ENCODE measurements around the gene PLB1. TPM values are rescaled to one million over a fixed set of nuclear protein-coding genes. Genes with fewer than 3 reads are reported as not detected.

The PLB1 gene
- total RNA-seq, 2 experiments from 2014 or later: 0.87 to 1.1 TPM

DNA sequence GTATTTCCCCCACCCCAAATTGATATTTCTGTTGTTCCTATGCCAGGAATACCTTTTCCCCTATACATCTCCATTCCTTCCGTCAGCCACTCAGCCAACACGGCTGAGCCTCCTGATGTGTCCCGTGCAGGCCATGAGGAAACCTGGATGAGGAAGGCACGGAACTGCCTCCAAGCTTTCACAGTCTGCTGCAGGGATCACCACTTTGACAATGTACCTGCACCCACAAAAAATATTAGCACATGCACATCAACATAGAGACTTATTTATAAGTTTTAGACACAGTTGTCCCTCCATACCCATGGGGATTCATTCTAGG, 154.4 kb downstream of the PLB1 start:
- Mint-ChIP-seq H3K27ac (peak overlapping the region; percentile 2), H3K4me1 (peaks cover 30% of the 10 kb centered on the region), H3K36me3 (ENCODE audit: low read depth) (no peaks in the 10 kb centered on the region), H3K27me3 (no peaks in the 10 kb centered on the region), H3K9me3 (ENCODE audit: low read depth) (no peaks in the 10 kb centered on the region), H3K4me3 (no peak overlapping the region)
- intact Hi-C loops (cut with DNase I, micrococcal nuclease): no loop called here
- ChIA-PET CTCF (interaction anchor here (0.8 kb wide), 1 partner anchor 34 kb away, joined by 3 read pairs; no protein-coding TSS in a partner anchor), POLR2A (no interaction called here)
- DNase-seq (no peak), ATAC-seq (no peak)

DNA sequence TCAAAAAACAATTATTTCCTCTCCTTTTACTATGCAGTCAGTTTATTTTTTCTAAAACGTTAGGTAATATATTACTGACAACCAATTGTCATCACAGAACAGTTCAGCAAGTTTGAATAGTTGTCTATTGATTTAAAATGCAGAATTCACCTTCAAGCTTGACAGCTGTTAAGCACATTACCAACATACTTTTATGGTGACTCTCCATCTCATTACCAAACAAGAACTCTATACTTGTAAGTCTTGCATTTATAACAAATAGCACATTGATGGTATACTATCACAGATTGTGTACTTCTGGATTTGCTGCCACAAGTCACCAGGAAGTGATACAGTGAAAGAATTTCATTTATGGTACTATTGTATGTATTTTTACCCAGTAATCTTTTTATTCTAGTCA, 156.4 kb downstream of the PLB1 start:
- peaks cover 42% of the 10 kb centered on the region for H3K4me1 Mint-ChIP-seq
- H3K4me3 Mint-ChIP-seq: no peak overlapping the region
- intact Hi-C loops (cut with DNase I, micrococcal nuclease): no loop called here
- ATAC-seq (no peak), DNase-seq (no peak)
- ChIA-PET POLR2A (no interaction called here), CTCF (no interaction called here)
- H3K9me3 Mint-ChIP-seq (ENCODE audit: low read depth): no peaks in the 10 kb centered on the region
- no peak overlapping the region for H3K27ac Mint-ChIP-seq
- no peaks in the 10 kb centered on the region for H3K27me3 Mint-ChIP-seq
- H3K36me3 Mint-ChIP-seq (ENCODE audit: low read depth): no peaks in the 10 kb centered on the region

DNA sequence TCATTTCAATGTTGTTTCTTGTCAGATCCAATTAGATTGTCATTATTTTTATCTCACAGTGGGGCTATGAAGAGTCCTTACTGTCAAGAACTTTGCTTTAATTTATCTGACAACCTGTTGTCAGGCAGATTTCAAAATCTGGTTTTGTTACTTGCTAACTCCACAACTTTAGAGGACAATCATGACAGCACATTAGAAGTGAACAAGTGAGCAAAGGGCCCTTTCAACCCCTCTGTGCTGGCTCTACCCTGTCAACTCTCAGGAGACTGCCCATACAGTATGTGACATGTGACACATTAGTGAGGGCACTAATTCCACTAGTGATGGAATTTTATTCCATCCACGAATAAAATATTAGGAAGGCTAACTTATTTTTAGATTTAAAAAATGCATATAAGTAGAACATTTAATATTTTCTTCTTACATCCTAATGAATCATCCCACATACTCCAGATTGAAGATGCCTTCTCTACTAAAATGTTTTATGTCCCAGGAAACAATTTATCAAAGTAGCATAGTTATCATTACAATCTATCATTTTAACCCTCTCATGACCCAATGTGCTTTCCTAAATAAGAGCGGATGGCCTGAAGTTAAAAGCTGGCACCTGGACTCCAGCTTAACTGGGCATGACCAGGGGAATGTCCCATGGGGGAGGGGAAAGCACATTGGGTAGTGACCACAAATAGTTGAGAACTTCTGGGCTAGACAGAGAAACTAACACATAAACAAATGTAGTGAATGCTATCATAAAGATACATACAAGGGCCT, 158.2 kb downstream of the PLB1 start:
- Mint-ChIP-seq H3K36me3 (ENCODE audit: low read depth) (no peaks in the 10 kb centered on the region), H3K27ac (no peak overlapping the region), H3K9me3 (ENCODE audit: low read depth) (no peaks in the 10 kb centered on the region), H3K27me3 (no peaks in the 10 kb centered on the region), H3K4me3 (no peak overlapping the region), H3K4me1 (peaks cover 35% of the 10 kb centered on the region)
- CTCF ChIA-PET: interaction anchor here (0.6 to 1.4 kb wide), 5 partner anchors 19 to 88 kb away, joined by 3 to 5 read pairs (median 3); no protein-coding TSS in a partner anchor
- ATAC-seq (no peak), DNase-seq (no peak)
- intact Hi-C loops (cut with DNase I, micrococcal nuclease): no loop called here
- POLR2A ChIA-PET: no interaction called here

DNA sequence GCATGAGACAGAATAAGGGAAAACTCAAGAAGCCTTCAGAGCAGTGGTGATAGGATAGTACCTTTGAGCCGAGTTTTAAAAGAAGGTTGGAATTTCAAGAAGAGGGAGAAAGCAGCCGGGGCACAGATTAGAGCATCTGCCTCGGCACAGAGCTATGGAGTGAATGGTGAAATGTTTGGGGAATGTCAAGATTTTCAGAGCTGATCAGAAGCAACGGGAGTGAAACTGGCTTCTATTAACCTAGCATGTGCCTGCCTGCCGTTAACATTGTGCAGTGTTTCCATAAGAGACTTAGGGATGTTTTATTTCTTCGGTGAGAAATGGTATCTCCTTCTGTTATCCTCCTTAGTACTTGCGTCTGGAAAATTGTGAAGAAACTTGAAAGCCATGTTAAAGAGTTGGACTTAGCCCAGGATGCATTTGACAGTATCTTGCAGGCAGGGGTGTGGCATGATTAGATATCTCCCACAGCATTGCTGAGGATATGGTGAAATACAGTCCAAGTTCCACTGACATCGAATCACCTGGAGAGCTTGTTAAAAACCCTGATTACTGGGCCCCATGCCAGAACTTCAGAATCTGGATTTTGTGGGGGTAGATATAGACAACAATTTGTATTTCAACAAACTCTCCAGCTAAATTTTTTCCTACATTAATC, 158.9 kb downstream of the PLB1 start:
- ATAC-seq (no peak), DNase-seq (no peak)
- no peaks in the 10 kb centered on the region for H3K36me3 Mint-ChIP-seq (ENCODE audit: low read depth)
- H3K9me3 Mint-ChIP-seq (ENCODE audit: low read depth): no peaks in the 10 kb centered on the region
- no peaks in the 10 kb centered on the region for H3K27me3 Mint-ChIP-seq
- peaks cover 28% of the 10 kb centered on the region for H3K4me1 Mint-ChIP-seq
- intact Hi-C loops (cut with DNase I, micrococcal nuclease): no loop called here
- no peak overlapping the region for H3K27ac Mint-ChIP-seq
- no peak overlapping the region for H3K4me3 Mint-ChIP-seq
- ChIA-PET CTCF (interaction anchor here (0.6 to 1.4 kb wide), 4 partner anchors 28 to 88 kb away, joined by 3 to 5 read pairs (median 3); no protein-coding TSS in a partner anchor), POLR2A (no interaction called here)

DNA sequence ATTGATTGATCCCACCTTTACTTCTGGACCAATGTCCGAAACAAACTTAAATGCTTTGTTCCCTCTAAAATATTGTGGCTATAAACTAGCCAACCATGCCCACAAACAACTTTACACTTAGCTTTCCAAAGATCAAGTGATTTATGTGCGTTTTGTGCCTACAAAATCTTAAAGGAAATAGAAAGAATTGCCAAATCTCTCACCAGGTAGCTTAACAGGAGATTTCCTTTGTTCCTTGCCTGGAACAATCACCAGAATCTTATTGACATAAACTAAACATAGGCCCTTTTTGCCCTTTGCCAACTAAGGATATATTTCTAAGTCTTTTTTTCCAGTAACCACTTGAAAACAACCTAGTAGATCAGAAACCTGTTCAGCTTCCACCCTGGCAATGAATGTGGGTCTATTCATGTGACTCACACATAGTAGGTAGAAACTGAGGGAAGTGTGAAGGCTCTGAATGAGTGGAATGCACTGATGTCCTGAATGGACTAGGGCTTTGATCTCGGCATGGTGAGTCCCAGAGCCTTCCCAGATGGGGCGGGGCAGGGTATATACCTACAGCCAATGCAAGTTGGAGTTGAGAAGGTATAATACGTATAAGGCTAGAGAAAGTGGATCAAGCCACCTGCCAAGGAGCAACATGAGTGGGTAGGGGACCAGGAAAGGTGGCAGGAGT, 161.2 kb downstream of the PLB1 start:
- peaks cover 21% of the 10 kb centered on the region for H3K4me1 Mint-ChIP-seq
- intact Hi-C loops (cut with DNase I, micrococcal nuclease): no loop called here
- POLR2A ChIA-PET: no interaction called here
- H3K4me3 Mint-ChIP-seq: no peak overlapping the region
- no peaks in the 10 kb centered on the region for H3K9me3 Mint-ChIP-seq (ENCODE audit: low read depth)
- ATAC-seq: peak; percentile 96
- CTCF ChIA-PET: interaction anchor here (0.6 kb wide), 1 partner anchor 18 kb away, joined by 3 read pairs; no protein-coding TSS in a partner anchor
- H3K36me3 Mint-ChIP-seq (ENCODE audit: low read depth): no peaks in the 10 kb centered on the region
- DNase-seq: peak; percentile 32
- H3K27ac Mint-ChIP-seq: no peak overlapping the region
- H3K27me3 Mint-ChIP-seq: no peaks in the 10 kb centered on the region

DNA sequence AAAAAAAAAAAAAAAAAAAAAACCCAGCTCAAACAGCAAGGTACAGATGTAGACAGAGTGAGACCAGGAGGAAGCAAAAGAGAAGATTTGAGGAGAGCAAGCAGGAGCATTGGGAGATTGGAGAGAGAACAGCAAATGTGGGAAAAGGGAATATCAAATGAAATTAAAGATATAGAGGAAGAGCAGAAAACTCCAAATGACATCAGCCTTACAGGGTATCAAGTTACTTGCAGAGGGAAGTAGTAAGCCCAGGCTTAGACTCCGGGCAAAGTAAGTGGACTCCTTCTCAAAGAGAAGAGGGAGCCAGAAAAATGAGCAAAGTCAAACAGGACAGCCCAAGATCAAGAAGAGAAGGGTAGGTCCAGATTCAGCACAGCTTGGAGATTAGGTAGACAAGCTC, 162.5 kb downstream of the PLB1 start:
- Mint-ChIP-seq H3K36me3 (ENCODE audit: low read depth) (no peaks in the 10 kb centered on the region), H3K27me3 (no peaks in the 10 kb centered on the region), H3K9me3 (ENCODE audit: low read depth) (no peaks in the 10 kb centered on the region), H3K27ac (no peak overlapping the region), H3K4me3 (no peak overlapping the region), H3K4me1 (peaks cover 21% of the 10 kb centered on the region)
- ChIA-PET POLR2A (no interaction called here), CTCF (interaction anchor here (0.5 to 1.1 kb wide), 2 partner anchors 64 to 454 kb away, joined by 3 read pairs; no protein-coding TSS in a partner anchor)
- DNase-seq: no peak
- intact Hi-C loops (cut with DNase I, micrococcal nuclease): no loop called here
- ATAC-seq: no peak

DNA sequence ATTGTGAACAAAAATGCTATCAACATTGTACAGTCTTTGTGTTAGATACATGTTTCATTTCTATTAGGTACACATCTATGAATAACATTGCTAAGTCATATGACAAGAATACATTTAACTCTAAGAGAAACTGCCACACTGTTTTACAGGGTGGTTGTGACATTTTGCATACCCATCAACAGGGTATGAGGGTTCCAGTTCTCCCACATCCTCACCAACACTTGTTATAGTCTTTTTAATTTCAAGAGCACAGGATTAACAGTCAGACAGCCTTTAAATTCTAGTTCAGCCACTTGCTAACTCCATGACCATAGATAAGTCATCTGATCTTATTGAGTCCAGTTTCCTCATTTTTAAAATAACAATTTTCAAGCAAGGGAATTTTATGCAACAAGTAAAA, 163.3 kb downstream of the PLB1 start:
- no peaks in the 10 kb centered on the region for H3K27me3 Mint-ChIP-seq
- DNase-seq: no peak
- ATAC-seq: no peak
- no peaks in the 10 kb centered on the region for H3K36me3 Mint-ChIP-seq (ENCODE audit: low read depth)
- H3K9me3 Mint-ChIP-seq (ENCODE audit: low read depth): no peaks in the 10 kb centered on the region
- no peak overlapping the region for H3K27ac Mint-ChIP-seq
- peaks cover 21% of the 10 kb centered on the region for H3K4me1 Mint-ChIP-seq
- POLR2A ChIA-PET: no interaction called here
- CTCF ChIA-PET: no interaction called here
- H3K4me3 Mint-ChIP-seq: no peak overlapping the region
- intact Hi-C loops (cut with DNase I, micrococcal nuclease): no loop called here

DNA sequence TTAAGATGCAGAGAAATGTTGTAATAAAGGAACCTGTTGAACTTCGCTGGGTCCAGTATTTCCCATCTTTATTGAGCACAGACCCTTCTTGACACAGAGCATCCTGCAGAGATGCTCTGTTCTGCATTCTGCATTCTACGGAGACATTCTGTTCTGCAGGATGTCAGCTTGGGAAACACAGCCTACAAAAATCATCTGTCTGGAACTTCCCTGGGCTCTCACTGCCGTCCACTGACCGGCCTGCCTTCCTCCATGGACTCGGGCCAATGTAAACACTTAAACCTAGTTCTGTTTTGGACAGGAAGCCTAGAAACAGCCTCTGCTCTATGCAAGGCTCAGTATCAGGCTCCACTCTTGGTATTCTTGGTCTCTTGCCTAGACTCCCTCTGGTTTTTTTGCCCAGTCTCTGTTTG, 165.7 kb downstream of the PLB1 start:
- ATAC-seq (no peak), DNase-seq (no peak)
- ChIA-PET CTCF (no interaction called here), POLR2A (no interaction called here)
- no peaks in the 10 kb centered on the region for H3K9me3 Mint-ChIP-seq (ENCODE audit: low read depth)
- H3K27me3 Mint-ChIP-seq: no peaks in the 10 kb centered on the region
- peaks cover 12% of the 10 kb centered on the region for H3K4me1 Mint-ChIP-seq
- H3K36me3 Mint-ChIP-seq (ENCODE audit: low read depth): no peaks in the 10 kb centered on the region
- intact Hi-C loops (cut with DNase I, micrococcal nuclease): no loop called here
- no peak overlapping the region for H3K4me3 Mint-ChIP-seq
- H3K27ac Mint-ChIP-seq: no peak overlapping the region

DNA sequence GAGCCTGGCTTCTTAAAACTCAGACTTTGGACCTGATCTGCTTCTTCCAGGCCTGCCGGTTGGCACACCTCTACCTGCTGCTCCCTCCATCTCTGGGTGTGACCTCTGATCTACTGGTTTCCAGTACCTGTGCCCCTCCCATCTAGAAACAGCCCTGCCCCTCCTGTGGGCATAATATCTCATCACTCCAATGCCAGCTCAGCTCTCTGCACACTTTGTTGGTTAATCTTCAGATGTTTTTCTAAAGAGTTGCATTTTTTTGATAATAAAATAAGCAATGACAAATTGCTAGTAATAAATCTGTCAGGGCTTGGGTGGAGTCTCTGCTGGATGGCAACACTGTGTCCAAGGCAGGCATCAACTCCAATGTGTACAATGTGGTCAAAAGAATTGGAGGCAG, 166.2 kb downstream of the PLB1 start:
- intact Hi-C loops (cut with DNase I, micrococcal nuclease): no loop called here

DNA sequence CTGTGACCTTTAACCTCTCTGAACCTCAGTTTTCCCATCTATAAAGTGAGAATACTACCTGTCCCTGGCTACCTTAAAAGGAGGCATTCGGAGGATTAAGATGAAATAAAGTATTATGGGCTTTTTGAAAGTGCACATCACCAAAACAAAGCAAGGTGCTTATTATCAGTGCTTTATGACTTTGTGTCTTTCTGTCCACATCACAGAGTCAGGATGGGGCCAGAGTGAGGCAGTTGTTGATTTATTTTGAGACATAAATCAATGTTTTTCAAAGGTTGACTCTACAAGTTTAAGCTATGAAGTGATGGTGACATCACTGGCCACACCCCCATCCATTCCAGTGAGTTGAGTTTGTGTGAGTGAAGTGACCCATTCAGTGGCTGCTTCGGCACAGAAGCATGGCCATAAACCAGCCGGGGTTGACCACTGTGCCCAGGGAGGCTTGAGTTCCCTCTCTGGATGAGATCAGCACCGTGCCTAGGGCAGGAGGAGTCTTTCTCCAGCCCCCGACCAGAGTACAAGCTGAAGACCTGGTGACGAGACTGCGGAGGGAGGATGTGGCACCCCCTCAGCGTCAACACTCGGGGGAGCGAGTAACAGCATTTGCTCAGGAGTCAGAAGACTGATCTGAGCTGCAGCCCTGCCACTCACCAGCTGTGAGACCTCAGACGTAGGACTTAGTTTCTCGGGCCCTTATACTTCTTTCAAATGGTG, 166.8 kb downstream of the PLB1 start:
- no peak for ATAC-seq
- ChIA-PET POLR2A (no interaction called here), CTCF (no interaction called here)
- Mint-ChIP-seq H3K36me3 (ENCODE audit: low read depth) (no peaks in the 10 kb centered on the region), H3K27me3 (no peaks in the 10 kb centered on the region), H3K27ac (no peak overlapping the region), H3K9me3 (ENCODE audit: low read depth) (no peaks in the 10 kb centered on the region), H3K4me3 (no peak overlapping the region), H3K4me1 (peaks cover 2% of the 10 kb centered on the region)
- no peak for DNase-seq
- intact Hi-C loops (cut with DNase I, micrococcal nuclease): no loop called here

More for the DNA sequence above, 166.2 kb downstream of the PLB1 start:
- Mint-ChIP-seq H3K27ac (no peak overlapping the region), H3K27me3 (no peaks in the 10 kb centered on the region), H3K4me1 (peaks cover 8% of the 10 kb centered on the region), H3K9me3 (ENCODE audit: low read depth) (no peaks in the 10 kb centered on the region), H3K4me3 (no peak overlapping the region), H3K36me3 (ENCODE audit: low read depth) (no peaks in the 10 kb centered on the region)
- POLR2A ChIA-PET: no interaction called here
- no peak for ATAC-seq
- no peak for DNase-seq
- CTCF ChIA-PET: no interaction called here

DNA sequence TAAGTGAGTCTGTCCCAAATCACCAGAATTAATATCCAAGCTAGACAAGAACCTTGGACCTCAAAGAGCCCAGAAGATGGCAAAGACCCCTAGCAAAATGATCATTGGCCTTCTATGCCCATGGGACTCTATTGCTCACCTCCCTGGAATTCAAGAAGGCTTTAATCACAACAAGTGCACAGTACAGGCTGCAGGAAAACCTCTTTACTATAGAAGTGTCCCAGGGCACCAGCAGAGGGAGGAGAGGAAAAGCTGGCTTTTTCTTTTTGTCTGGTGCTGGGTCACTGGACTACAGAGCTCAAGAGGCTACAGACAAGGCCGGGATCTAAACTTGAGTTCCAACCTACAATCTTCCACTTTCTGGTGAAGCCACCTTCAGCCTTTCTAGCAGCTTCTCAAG, 167.5 kb downstream of the PLB1 start:
- no peaks in the 10 kb centered on the region for H3K4me1 Mint-ChIP-seq
- H3K4me3 Mint-ChIP-seq: no peak overlapping the region
- H3K27me3 Mint-ChIP-seq: no peaks in the 10 kb centered on the region
- DNase-seq (no peak), ATAC-seq (no peak)
- POLR2A ChIA-PET: no interaction called here
- intact Hi-C loops (cut with DNase I, micrococcal nuclease): no loop called here
- no peaks in the 10 kb centered on the region for H3K36me3 Mint-ChIP-seq (ENCODE audit: low read depth)
- CTCF ChIA-PET: no interaction called here
- no peak overlapping the region for H3K27ac Mint-ChIP-seq
- no peaks in the 10 kb centered on the region for H3K9me3 Mint-ChIP-seq (ENCODE audit: low read depth)
